Hair follicular keratinocyte (primary cell): ENCODE results near the gene TRIM22. TPM values are rescaled to one million over a fixed set of nuclear protein-coding genes. Genes with fewer than 3 reads are reported as not detected.

ENCODE experiments used
- total RNA-seq: library from RNA; depleted of rRNA; stranded (reverse); fragments of >200 nt; gene quantifications from 2 replicates; pipeline ENCODE4 v1.2.3, GENCODE V29; 2015

Gene TRIM22
- 18.9 and 41.5 TPM in 2 replicates for total RNA-seq

DNA sequence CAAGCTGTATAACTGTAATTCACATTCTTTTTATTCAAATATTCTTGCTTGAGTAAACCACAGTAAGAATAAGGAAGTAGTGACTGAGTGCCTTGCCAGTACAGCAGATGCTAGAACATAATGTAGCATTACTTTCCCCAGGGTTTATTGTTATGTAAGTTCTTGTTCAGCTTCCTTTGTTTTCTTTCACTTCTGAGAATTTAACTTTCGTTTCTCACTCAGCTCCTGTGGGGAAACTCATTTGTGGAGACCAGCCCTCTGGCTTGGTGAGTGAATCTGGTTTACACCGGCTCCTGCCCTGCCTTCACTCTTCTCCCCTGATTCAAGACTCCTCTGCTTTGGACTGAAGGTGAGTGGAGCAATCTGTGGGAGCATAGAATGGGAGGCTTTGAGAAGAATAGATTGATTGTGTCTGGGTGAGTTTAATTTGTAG, at the start of gene TRIM22:
TRIM22 (plus strand) TSS at position 240 of the 433 bp plus-strand sequence. CDS start 6,443 bp downstream, outside the sequence.

DNA sequence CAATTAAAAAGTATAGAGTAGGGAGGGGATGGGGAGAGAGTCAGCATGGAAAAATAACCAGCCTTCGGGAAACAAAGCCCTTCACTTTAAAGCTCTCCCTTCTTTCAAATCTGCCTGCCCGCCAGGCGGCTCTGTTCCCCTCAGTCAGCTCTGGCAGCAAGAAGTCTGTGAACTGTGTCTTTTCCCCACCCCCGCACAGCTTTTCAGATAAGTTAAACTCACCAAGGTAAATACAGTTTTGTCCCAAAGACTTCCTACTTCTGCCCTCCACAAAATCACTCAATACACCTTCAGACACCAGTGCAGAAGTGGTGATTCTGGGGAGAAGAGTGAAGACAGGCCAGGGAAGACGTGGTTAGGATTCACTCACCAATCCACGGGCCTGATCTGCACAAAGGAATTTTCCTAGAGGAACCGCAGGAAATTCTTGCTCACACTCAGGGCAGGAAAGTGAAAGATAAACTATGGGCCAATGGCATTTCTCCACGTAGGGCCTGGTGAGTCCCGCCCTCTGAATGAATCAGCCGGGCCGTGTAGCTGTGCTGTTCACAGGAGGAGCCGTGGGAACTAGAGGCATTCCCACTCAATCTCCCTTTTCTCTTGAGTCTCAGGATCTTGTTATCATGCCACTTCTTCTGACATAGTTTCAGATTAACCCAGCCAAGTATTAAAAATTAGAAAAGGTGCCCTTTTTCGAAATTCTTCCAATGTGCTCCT, 4.8 kb upstream of the TRIM22 start, which contains the start of gene TRIM5:
TRIM5 (minus strand) TSS at position 429 of the 717 bp plus-strand sequence. CDS start 4,897 bp downstream, outside the sequence.

DNA sequence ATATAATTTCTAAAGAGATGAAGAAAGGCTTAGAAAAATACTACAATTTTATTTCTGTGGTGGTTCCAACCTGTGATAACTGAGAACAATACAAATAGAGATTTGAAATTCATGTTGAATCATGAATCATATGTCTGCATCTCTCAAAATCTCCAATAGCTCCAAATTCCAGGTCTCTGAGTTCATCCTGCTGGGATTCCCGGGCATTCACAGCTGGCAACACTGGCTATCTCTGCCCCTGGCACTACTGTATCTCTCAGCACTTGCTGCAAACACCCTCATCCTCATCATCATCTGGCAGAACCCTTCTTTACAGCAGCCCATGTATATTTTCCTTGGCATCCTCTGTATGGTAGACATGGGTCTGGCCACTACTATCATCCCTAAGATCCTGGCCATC, 46.8 kb downstream of the TRIM22 start, which contains the start of gene OR56B1:
OR56B1 (plus strand) TSS at position 53 of the 400 bp plus-strand sequence; CDS start at position 122, 69 bp downstream.

DNA sequence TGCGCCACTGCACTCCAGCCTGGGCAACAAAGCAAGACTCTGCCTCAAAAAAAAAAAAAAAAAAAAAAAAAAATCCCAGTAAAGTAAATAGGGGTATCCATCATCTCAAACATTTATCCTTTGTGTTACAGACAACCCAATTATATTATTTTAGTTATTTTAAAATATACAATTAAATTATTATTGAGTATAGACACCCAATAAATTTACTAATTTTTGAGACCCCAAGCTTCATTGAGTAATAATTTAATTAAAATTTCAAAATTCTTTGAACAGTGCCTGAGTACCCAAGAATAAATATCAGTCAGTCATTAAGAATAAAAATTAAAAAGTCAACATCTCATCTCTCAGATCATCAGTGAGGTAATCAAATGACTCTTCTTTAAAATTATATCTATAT, 64.4 kb downstream of the TRIM22 start, which contains the start of gene OR52N4:
OR52N4 (plus strand) TSS at position 301 of the 400 bp plus-strand sequence. CDS start 498 bp downstream, outside the sequence.

Other genes with a start within 250 kb of the TRIM22 start
- not detected in 2 replicates for gene OR51I1, start 248.3 kb upstream of the TRIM22 start, total RNA-seq
- not detected in 2 replicates for gene OR51I2, start 240.5 kb upstream of the TRIM22 start, total RNA-seq
- gene OR52D1, start 201.1 kb upstream of the TRIM22 start, total RNA-seq = not detected in 2 replicates
- gene UBQLN3, start 179.8 kb upstream of the TRIM22 start, total RNA-seq = not detected in 2 replicates
- not detected in 2 replicates for gene UBQLNL, start 173.1 kb upstream of the TRIM22 start, total RNA-seq
- gene OR52H1, start 141.2 kb upstream of the TRIM22 start, total RNA-seq = not detected in 2 replicates
- not detected in 2 replicates for gene OR52B6, start 108.9 kb upstream of the TRIM22 start, total RNA-seq
- gene TRIM6, start 93.2 kb upstream of the TRIM22 start, total RNA-seq = 2.7 and 2.8 TPM in 2 replicates
- 4.9 and 6.5 TPM in 2 replicates for gene TRIM34, start 64.8 kb upstream of the TRIM22 start, total RNA-seq
- 27.4 and 31.2 TPM in 2 replicates for gene TRIM5, start 4.7 kb upstream of the TRIM22 start, total RNA-seq
- not detected in 2 replicates for gene OR56B1, start 46.7 kb downstream of the TRIM22 start, total RNA-seq
- not detected in 2 replicates for gene OR52N4, start 64.5 kb downstream of the TRIM22 start, total RNA-seq
- gene OR52N5, start 93.6 kb downstream of the TRIM22 start, total RNA-seq = not detected in 2 replicates
- gene OR52N1, start 101.5 kb downstream of the TRIM22 start, total RNA-seq = not detected in 2 replicates
- gene OR52N2, start 119.1 kb downstream of the TRIM22 start, total RNA-seq = not detected in 2 replicates
- not detected in 2 replicates for gene OR52E6, start 152.1 kb downstream of the TRIM22 start, total RNA-seq
- not detected in 2 replicates for gene OR52E8, start 167.9 kb downstream of the TRIM22 start, total RNA-seq
- gene OR52E4, start 190.8 kb downstream of the TRIM22 start, total RNA-seq = not detected in 2 replicates
- not detected in 2 replicates for gene OR52E5, start 203.4 kb downstream of the TRIM22 start, total RNA-seq